GM18505 (cell line): ENCODE results near the gene NAALADL2.

Experiments
- ATAC-seq: cut with Tn5 transposase; IDR thresholded peaks from one replicate; pipeline ENCODE4 v1.9.1; 2021; ENCODE audit not compliant: unreplicated experiment
- POLR2A ChIP-seq: IDR thresholded peaks from 4 replicates; pipeline ENCODE4 v1.6.1; 2011; ENCODE audit warnings: borderline replicate concordance; ENCODE audit not compliant: insufficient read depth, insufficient read length; ENCODE audit errors: extremely low read depth

Gene NAALADL2

DNA sequence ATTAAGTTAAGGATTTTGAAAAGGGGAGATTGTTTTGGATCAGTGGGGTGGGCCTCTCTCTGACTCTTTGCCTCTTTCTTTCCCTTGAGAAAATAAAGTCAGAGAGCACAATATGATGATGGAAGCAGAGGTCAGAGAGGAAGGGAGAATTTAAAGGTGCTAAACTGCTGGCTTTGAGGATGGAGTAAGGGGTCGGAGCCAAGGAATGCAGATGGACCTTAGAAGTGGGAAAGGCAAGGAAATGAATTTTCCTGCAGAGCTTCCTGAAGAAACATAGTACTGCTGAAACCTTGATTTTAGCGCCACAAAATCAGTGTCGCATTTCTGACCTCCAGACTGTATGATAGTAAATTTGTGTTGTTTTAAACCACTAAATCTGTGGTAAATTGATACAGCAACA, 317.4 kb downstream of the NAALADL2 start:
- TF ChIP-seq POLR2A, result no peak
- no peak for ATAC-seq

DNA sequence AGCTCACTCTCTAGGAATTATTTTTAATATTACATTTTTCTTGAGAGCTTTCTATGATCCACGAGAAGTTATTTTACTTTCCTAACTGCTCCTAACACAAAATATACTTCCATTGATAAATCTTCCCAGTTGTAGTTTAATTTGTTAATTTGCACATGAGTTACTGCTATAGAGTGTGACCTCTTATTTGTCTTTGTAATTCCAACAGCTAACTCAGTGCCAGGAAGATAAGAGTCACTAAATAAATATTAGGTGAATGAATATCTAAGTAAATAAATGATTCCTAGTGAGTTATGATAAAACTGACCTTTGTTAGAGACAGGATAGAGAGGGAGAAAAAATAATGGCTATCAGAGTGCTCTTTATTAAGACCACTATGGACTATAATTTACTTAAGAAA, 319.9 kb downstream of the NAALADL2 start:
- ATAC-seq, result no peak
- TF ChIP-seq POLR2A, result no peak

DNA sequence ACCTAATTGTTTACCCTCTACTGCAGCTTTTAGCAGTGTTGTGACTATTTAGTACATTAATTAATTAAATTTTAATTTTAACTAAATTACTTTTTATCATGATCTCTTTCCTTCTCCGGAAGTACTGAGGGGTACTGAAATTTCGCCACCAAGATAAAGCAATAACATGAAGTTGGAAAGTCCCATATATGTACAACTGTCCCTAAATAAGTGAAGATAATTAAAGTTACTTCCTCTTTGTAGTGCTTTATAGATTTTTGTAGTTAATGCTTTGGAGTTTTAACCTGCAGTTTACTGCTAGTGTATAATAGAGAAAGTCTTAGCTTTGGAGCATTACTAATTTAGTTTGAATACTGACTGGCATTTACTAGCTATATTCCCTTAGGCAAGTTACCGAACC, 325.3 kb downstream of the NAALADL2 start:
- TF ChIP-seq POLR2A, result no peak
- no peak for ATAC-seq

DNA sequence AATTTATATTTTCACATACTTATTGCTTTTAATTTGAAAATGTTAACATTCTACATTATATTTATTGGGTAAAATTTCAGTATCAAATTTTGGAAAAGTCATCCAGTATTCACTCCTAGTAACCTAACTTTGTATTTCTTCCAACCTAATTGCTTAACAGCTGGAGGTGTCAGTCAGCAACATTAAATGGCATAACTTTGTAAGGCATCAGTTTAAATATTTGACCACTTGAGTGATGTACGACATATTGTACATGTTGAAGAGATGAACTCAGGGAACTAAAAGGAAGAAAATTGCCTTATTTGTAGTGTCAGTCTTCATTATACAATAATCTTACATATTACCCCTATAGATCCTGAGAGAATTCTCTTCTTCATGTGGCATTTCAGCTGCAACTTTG, 326.8 kb downstream of the NAALADL2 start:
- no peak for TF ChIP-seq POLR2A
- no peak for ATAC-seq

DNA sequence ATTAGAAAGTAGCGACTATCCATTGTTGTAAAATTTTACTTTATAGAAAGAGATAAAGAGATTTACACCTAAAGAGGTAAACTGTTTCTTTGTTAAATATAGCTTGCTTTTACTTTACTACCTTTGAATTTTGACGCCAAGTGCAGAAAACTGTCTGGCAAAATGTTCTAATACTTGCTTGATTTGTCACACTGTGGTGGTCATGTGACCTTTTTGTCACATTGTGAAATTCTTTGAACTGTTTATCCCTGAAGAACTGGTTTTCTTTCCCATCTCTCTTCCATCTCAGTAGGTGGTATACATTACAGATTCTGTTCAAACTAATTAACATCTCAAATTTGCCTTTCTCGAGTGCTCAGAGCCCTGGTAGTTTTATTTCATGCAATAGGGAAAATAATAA, 327.4 kb downstream of the NAALADL2 start:
- no peak for TF ChIP-seq POLR2A
- no peak for ATAC-seq

DNA sequence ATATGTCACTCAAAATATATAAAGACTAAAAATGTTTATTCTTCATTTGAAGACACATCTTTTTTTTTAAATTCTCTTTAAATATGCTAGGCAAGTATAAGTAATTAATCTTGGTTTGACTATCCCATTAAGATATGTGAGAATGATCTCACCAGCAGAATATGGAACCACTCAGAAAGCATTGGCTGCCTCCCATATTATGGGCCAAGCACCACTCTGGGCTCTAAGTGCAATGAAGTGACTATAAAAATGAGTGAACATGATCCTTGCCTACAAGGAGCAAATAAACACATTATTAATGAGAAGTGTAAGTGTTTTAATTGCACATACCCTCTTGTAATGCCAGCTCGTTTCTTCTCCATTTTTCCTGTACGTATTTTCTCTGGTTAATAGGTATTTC, 328.5 kb downstream of the NAALADL2 start:
- no peak for ATAC-seq
- no peak for TF ChIP-seq POLR2A

DNA sequence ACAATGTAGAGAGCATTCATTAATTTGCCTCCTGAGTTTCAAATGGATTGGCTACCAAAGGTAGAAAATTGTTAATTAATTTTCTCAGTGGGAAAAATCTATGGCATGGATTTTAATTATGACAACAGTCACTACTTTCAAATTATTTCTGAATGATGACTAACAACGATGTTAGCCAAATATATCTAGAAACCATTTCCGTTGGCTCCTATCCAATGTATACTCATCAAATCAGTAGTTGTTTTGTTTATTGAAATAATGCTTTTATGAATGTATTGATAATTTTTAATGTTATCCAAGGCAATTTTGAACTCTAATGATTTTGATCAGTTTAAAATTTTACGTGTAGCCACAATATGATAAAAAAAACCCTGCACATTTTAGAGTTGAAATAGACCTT, 333.4 kb downstream of the NAALADL2 start:
- no peak for TF ChIP-seq POLR2A
- ATAC-seq, result no peak

DNA sequence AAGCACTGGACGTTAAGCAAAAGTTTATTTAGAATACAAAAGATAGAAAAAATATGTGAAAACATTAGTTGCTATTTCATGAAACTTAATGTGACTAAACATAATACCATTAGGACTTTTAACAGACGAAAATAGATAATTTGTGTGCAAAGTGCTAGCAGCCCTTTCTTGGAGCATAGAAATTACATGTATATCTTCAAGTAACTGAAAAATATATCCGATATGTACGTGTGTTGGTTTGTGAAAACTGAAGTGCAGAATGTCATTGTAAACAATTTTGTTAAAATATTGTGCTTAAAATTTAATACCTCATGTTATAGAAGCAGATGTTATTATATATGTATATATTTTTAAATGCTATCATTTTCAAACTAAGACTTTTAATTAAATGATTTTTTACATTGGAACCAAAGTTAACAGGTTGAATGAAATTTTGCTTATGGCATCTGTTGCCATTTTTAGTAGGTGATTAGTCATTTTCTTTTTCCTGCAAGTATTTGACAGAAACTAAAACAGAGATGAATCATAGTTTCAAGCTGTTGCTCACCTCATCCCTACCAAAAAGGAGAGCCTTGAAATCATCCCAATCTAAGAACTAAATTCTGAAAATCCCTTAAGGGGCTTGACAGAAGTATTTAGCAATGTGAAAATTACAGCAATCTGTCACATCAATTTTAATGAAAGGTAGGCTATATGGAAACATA, 334.8 kb downstream of the NAALADL2 start:
- peak; percentile 91 for ATAC-seq
- no peak for TF ChIP-seq POLR2A

DNA sequence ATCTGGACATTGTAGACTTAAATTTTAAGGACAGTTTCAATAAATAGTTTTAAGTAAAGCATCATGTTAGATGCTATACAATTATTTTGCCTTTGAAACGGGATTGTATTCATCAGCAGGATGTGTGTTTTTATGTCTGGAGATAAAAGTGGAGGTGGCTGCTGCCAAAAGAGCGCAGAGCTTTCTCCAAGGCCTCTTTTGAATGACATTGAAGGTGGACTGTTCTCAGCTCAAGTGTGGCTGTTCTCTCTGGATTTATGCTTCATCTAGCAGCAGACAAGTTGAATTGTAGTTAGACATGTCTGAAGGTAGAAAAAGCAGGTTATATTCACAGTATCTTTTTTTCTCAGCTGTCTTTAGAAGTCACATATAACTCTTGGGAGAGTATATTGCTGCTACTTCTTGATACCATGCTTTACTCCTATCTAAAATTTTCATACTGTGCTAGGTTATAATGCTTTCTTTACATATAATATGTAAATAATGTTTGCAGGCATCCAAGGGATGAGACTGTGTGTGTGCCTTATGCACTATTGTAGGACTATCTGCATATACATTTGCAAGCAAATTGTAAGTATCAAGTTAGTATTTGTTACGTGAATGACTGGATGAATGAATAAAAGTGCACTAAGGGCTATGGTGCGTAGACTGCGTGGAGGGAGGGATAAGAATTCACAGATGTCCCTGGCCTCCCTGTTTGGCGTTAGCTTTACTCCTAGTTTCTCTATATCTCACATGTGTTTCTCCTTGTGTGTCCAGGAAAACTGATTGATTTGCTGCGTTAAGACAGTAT, 340.1 kb downstream of the NAALADL2 start:
- no peak for ATAC-seq
- no peak for TF ChIP-seq POLR2A

DNA sequence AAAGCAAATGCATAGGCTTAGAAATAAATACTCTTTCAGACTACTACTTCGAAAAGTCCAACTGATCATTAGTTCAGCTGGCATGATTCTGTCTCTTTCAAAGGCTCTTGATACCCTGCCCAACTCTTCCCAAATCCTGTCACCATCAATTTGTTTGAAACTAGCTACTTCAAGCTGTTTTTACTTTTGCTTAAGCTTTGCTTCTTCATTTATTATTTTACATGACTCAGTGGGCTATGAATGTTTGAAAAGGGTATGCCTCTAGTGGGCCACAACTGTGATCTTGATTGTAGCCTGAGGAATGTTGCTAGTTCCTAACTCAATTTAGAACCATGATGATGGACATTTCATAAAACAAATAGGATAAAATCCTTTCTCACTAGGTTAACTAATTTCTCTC, 340.8 kb downstream of the NAALADL2 start:
- TF ChIP-seq POLR2A, result no peak
- no peak for ATAC-seq

DNA sequence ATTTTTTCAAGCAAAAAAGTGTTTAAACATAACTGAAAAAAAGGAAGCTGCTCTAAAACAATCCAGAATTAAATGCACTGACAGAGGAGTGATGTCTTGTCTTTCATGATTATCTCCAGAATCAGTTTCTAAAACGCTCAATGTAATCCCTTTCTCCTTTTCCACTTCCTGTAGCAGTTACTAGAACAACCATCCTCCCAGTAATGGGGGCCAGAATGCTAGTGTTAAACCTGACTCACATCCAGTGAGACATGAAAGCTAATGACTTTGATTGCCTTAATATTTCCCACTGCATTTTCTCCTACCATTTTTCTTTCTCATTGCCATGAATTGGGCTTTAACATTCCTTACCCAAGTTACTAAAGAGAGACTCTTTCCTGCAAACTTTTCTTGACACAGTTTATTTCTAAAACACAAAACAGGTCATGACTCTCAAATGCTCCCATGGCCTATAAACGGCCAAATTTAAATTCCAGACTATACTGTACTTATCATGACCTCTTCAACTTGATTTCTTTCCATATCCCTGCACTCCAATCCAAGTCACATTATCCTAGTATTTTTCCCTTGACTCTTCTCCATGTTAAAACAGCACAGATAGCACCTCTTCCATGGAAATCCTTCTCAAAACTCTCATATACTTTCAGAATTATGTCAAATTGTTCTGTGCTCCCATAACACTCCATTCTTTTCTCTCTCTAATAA, 341.4 kb downstream of the NAALADL2 start:
- no peak for TF ChIP-seq POLR2A
- no peak for ATAC-seq

DNA sequence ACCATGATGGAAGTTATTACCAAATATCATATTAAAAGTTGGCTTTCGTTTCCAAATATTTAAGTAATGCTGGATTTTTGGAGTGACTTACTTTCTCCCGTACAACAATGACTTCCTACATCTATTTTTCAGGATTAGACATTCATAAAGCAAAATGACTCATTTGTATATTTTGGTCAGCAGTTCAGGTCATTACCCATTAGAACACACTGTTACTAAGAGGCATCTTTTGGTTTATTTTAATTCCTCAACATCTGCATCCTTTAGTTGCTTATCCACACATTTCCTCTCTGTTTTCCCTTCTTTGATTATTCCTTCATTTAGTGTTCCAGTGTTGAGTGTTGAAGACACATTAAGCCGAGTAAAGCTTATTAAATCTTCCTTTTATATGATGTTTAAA, 348.2 kb downstream of the NAALADL2 start:
- no peak for TF ChIP-seq POLR2A
- ATAC-seq, result no peak

DNA sequence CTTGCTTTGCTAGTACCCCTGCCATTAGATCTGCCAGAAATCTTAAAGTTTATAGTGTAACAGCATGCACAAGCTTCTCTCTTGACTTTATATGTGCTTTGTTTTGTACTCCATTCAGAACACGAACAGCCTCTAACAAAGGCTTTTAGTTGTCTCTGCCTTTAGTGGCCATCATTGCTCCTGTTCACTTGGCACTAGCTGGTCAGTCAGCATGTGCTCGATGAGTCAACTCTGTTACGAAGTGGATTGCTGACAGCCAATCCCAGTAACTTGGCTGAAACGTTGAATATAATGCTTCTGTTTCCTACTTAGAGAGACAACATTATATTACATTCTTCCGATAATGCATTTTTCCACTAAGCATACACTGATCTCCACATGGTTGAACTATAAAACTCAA, 349.2 kb downstream of the NAALADL2 start:
- ATAC-seq, result no peak
- TF ChIP-seq POLR2A, result no peak

DNA sequence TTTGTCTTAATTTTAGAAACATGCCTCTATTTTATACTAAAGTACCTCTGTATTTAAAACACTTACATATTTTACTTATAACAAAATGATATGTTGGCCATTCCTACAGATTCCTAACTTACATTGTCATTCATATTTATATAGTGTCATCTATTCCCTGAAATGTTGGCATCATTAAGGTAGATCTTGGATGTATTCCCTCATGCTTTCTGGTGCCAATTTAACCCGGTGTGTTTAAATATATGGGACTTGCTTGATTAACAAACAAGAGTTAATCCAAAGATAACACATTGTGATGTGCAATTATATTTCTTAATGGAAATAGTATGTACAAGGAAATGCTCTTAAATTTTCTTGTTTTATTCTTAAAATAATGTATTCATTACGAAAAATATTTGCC, 352.3 kb downstream of the NAALADL2 start:
- TF ChIP-seq POLR2A, result no peak
- no peak for ATAC-seq

DNA sequence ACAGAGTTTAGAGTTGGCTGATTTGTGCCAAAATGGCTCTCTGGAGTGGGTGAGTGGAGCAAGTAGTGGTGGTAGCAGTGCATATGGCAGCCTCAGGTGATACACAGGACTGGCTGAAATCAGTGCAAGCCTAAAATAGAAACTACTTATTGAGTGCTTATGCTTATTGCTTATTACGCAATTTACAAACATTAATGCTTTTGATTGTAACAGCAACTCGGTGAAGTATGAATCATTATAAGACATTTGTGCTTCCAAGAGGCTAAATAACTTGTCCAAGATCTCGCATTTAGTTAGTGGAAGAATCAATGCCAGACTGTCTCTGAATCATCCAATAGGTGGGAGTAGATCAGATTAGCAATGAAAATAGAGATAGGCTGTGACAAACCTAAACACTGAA, 353.8 kb downstream of the NAALADL2 start:
- no peak for ATAC-seq
- no peak for TF ChIP-seq POLR2A

DNA sequence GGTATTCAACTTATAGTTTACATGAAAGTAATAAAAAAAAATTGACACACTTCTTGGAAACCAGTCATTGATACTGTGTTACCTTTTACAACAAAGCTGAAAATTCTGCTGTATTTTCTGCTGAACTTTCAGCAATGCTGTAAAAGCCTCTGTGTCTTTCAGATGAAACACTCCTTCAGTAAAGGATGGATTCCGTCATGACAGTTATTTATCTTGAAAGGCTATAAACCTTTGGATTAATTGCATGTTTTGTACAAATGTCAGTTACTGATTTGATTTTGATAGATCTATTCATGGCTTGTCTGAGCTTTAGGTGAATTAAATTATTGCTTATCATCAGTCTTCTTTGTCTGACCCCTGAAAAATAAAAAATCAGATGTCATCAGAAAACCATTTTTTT, 355.1 kb downstream of the NAALADL2 start:
- TF ChIP-seq POLR2A, result no peak
- ATAC-seq, result no peak
